GM20000 (cell line): ENCODE results near the gene KRTAP10-6.
"Not testable (repeated sequence)": the region's sequence is repeated elsewhere in the genome, so short reads cannot be mapped to it uniquely, and the experiment has no call there.

ENCODE experiments used
- DNase-seq: peaks from one replicate; pipeline ENCODE4 v3.0.0; 2012; ENCODE audit warnings: low spot score
- CTCF ChIP-seq: IDR thresholded peaks from 2 replicates; pipeline ENCODE4 v1.5.1; 2012; ENCODE audit warnings: mild to moderate bottlenecking, control low read depth; ENCODE audit errors: extremely low read depth, missing control alignments

The KRTAP10-6 gene

GRCh38 chr21:44609193-44609592 is 16.9 kb upstream of the KRTAP10-6 start:
- DNase-seq = no peak
- TF ChIP-seq CTCF = no peak

DNA sequence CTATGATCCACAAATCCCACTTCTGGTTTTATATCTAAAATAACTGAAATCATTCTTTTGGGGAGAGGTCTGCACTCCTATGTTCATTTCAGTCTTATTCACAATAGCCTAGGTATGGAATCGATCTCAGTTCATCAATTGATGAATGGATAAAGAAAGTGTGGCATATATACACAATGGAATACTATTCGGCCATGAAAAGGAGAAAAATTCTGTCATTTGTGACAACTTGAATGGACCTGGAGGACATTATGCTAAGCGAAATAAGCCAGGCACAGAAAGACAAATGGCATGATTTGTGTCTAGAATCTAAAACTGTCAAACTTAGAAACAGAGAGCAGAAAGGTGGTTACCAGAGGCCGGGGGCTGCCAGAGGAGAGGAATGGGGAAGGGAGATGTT is 14.2 kb upstream of the KRTAP10-6 start:
- DNase-seq = no peak
- TF ChIP-seq CTCF = no peak

- no peak for TF ChIP-seq CTCF
- no peak for DNase-seq
These were observed 11.6 kb upstream of the KRTAP10-6 start for GRCh38 chr21:44603911-44604310.

GRCh38 chr21:44603109-44603875 is 11.0 kb upstream of the KRTAP10-6 start:
- DNase-seq = no peak
- no peak for TF ChIP-seq CTCF

DNA sequence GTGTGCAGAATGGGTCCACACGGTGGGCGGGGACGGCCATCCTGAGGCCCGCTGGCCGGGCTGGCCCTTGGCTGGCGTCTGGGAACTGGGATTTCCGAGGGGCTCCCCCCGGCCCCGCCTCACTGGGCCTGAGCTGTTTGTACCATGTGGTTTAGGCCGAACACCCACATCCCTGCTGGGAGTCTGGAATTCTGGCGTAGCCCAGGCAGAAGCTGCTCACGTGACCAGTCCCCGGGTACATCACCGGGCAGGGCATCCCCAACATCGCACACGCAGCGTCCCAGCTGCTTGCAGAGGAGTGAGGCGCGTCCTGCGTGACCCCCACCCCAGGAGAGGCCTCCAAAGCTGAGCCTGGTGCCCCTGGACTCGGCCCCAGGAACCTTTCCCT is 10.2 kb upstream of the KRTAP10-6 start:
- TF ChIP-seq CTCF = no peak
- no peak for DNase-seq

DNA sequence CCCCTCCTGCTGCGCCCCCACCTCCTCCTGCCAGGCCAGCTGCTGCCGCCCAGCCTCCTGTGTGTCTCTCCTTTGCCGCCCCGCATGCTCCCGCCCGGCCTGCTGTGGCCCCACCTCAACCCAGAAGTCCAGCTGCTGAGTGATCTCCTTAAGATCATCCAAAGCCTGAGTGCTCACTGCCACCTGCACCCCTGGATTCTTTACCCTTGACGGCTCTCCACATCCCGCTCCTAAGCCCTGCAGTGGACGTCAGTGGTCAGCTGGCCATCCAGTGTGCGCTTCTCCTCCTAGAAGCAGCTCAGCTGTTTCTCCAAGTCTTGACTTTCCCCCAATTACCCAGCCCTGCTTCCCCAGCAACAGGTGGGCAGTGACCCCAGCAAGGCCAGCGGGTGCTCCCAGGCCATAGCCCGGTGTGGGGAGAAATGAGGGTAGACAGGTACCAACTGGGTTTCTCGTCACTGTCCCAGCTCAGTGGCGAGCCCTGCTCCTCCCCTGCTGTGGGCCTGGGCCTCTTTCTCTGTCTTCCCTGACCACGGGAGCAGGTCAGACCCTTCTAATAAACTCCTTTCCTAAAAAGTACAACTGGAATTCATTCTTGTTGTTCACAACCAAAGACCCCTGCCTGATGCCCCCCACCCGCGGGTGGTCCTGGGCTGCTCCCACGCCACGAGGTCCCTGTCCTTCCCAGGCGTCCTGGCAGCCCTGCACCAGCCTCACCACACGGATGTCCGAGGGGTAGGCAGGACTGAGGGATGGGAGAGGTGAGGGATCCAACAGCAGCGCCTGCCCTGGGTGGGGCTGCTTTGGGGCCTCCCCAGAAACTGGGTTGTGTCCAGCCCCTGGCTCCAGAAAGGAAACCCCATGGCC is 9.5 kb upstream of the KRTAP10-6 start:
- TF ChIP-seq CTCF = no peak
- no peak for DNase-seq

DNA sequence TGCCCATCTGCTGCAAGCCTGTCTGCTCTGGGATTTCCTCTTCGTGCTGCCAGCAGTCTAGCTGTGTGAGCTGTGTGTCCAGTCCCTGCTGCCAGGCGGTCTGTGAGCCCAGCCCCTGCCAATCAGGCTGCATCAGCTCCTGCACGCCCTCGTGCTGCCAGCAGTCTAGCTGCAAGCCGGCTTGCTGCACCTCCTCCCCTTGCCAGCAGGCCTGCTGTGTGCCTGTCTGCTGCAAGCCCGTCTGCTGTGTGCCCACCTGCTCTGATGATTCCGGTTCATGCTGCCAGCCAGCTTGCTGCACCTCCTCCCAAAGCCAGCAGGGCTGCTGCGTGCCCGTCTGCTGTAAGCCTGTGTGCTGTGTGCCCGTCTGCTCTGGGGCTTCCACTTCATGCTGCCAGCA is 8.8 kb upstream of the KRTAP10-6 start:
- DNase-seq = not testable (repeated sequence)

GRCh38 chr21:44600118-44600978 is 8.0 kb upstream of the KRTAP10-6 start, which contains the start of gene KRTAP10-7:
Gene KRTAP10-7, plus strand, starts transcription at chr21:44600597. Its CDS starts 25 bp downstream, at chr21:44600622.
- DNase-seq = not testable (repeated sequence)
